ENCODE results near the gene AFF1.

The AFF1 gene

GRCh38 chr4:86917212-86918039 lies 17.4 kb upstream of the AFF1 start:
- Histone ChIP-seq H4K8ac (ENCODE audit: low read depth, low read length) (no peak overlapping the region), H3K4me3 (ENCODE audit: low read length in 2 of 2) (no peak overlapping the region), H2AFZ (ENCODE audit: low read length) (no peak overlapping the region), H3K4ac (ENCODE audit: low read length) (no peak overlapping the region), H3K18ac (ENCODE audit: low read length) (no peak overlapping the region), H4K91ac (ENCODE audit: low read depth, low read length, poor library complexity) (no peak overlapping the region), H3K27ac (replicated peaks; ENCODE audit: low read length) (no peak overlapping the region), H2BK15ac (ENCODE audit: low read length) (no peak overlapping the region), H3K36me3 (replicated peaks in 1 of 2; ENCODE audit: control insufficient read depth in 2 of 2, insufficient read depth in 2 of 2, low read length in 2 of 2) (no peaks in the 10 kb centered on the region), H3K27me3 (ENCODE audit: control insufficient read depth in 3 of 3, insufficient read depth in 3 of 3, low read depth in 1 of 3, low read length in 3 of 3) (no peaks in the 10 kb centered on the region), H2AK5ac (ENCODE audit: low read depth, low read length) (no peak overlapping the region), H3K9ac (ENCODE audit: low read depth, low read length, poor library complexity) (no peak overlapping the region), H3K14ac (ENCODE audit: low read length) (no peak overlapping the region), H3K4me2 (ENCODE audit: insufficient read depth, low read length, poor library complexity, severe bottlenecking) (no peak overlapping the region), H3K4me1 (ENCODE audit: control insufficient read depth in 2 of 2, insufficient read depth in 1 of 2, low read depth in 1 of 2, low read length in 2 of 2) (no peaks in the 10 kb centered on the region), H3K9me3 (replicated peaks in 1 of 2; ENCODE audit: control insufficient read depth in 2 of 2, insufficient read depth in 1 of 2, low read depth in 1 of 2, low read length in 2 of 2) (no peaks in the 10 kb centered on the region), H2BK120ac (ENCODE audit: low read depth, low read length) (no peak overlapping the region), H2BK5ac (ENCODE audit: low read length) (no peak overlapping the region), H2BK12ac (ENCODE audit: low read length) (no peak overlapping the region), H3K79me1 (ENCODE audit: low read depth, low read length) (no peaks in the 10 kb centered on the region), H3K23ac (ENCODE audit: low read depth, low read length, poor library complexity) (no peak overlapping the region)
- no peak for DNase-seq (ENCODE audit: low spot score)
- no CpG with 5 or more reads among the region's 4 CpGs for WGBS, 2 donors (ENCODE audit: extremely low coverage in 2 of 2, insufficient read length in 2 of 2, insufficient replicate concordance in 1 of 2)

GRCh38 chr4:86918539-86919072 lies 16.2 kb upstream of the AFF1 start:
- no peak overlapping the region for H2BK5ac ChIP-seq (ENCODE audit: low read length)
- H3K14ac ChIP-seq (ENCODE audit: low read length): no peak overlapping the region
- no peak overlapping the region for H2AFZ ChIP-seq (ENCODE audit: low read length)
- no peak overlapping the region for H3K4me2 ChIP-seq (ENCODE audit: insufficient read depth, low read length, poor library complexity, severe bottlenecking)
- no peak overlapping the region for H2BK15ac ChIP-seq (ENCODE audit: low read length)
- H3K4me1 ChIP-seq (ENCODE audit: control insufficient read depth in 2 of 2, insufficient read depth in 1 of 2, low read depth in 1 of 2, low read length in 2 of 2): peaks cover 0 to 2% of the 10 kb centered on the region in 2 donors
- no peak overlapping the region for H3K4ac ChIP-seq (ENCODE audit: low read length)
- H3K27ac ChIP-seq (replicated peaks; ENCODE audit: low read length): no peak overlapping the region
- no peaks in the 10 kb centered on the region for H3K79me1 ChIP-seq (ENCODE audit: low read depth, low read length)
- H2AK5ac ChIP-seq (ENCODE audit: low read depth, low read length): no peak overlapping the region
- no peak for DNase-seq (ENCODE audit: low spot score)
- H2BK12ac ChIP-seq (ENCODE audit: low read length): no peak overlapping the region
- no peak overlapping the region for H3K9ac ChIP-seq (ENCODE audit: low read depth, low read length, poor library complexity)
- no peaks in the 10 kb centered on the region for H3K36me3 ChIP-seq (replicated peaks in 1 of 2; ENCODE audit: control insufficient read depth in 2 of 2, insufficient read depth in 2 of 2, low read length in 2 of 2)
- no peak overlapping the region for H3K4me3 ChIP-seq (ENCODE audit: low read length in 2 of 2)
- WGBS, 2 donors (ENCODE audit: extremely low coverage in 2 of 2, insufficient read length in 2 of 2, insufficient replicate concordance in 1 of 2): no CpG with 5 or more reads among the region's 3 CpGs
- no peaks in the 10 kb centered on the region for H3K9me3 ChIP-seq (replicated peaks in 1 of 2; ENCODE audit: control insufficient read depth in 2 of 2, insufficient read depth in 1 of 2, low read depth in 1 of 2, low read length in 2 of 2)
- no peak overlapping the region for H4K8ac ChIP-seq (ENCODE audit: low read depth, low read length)
- no peak overlapping the region for H2BK120ac ChIP-seq (ENCODE audit: low read depth, low read length)
- no peak overlapping the region for H4K91ac ChIP-seq (ENCODE audit: low read depth, low read length, poor library complexity)
- no peaks in the 10 kb centered on the region for H3K27me3 ChIP-seq (ENCODE audit: control insufficient read depth in 3 of 3, insufficient read depth in 3 of 3, low read depth in 1 of 3, low read length in 3 of 3)
- no peak overlapping the region for H3K18ac ChIP-seq (ENCODE audit: low read length)
- H3K23ac ChIP-seq (ENCODE audit: low read depth, low read length, poor library complexity): no peak overlapping the region

- Histone ChIP-seq H3K4me2 (ENCODE audit: insufficient read depth, low read length, poor library complexity, severe bottlenecking) (no peak overlapping the region), H3K79me1 (ENCODE audit: low read depth, low read length) (no peaks in the 10 kb centered on the region), H2AFZ (ENCODE audit: low read length) (no peak overlapping the region), H4K8ac (ENCODE audit: low read depth, low read length) (no peak overlapping the region), H2AK5ac (ENCODE audit: low read depth, low read length) (no peak overlapping the region), H3K27me3 (ENCODE audit: control insufficient read depth in 3 of 3, insufficient read depth in 3 of 3, low read depth in 1 of 3, low read length in 3 of 3) (no peaks in the 10 kb centered on the region), H3K14ac (ENCODE audit: low read length) (no peak overlapping the region), H4K91ac (ENCODE audit: low read depth, low read length, poor library complexity) (no peak overlapping the region), H3K9ac (ENCODE audit: low read depth, low read length, poor library complexity) (no peak overlapping the region), H3K23ac (ENCODE audit: low read depth, low read length, poor library complexity) (no peak overlapping the region), H2BK12ac (ENCODE audit: low read length) (no peak overlapping the region), H3K27ac (replicated peaks; ENCODE audit: low read length) (no peak overlapping the region), H2BK15ac (ENCODE audit: low read length) (no peak overlapping the region), H3K4me1 (ENCODE audit: control insufficient read depth in 2 of 2, insufficient read depth in 1 of 2, low read depth in 1 of 2, low read length in 2 of 2) (peaks cover 0 to 2% of the 10 kb centered on the region in 2 donors), H3K9me3 (replicated peaks in 1 of 2; ENCODE audit: control insufficient read depth in 2 of 2, insufficient read depth in 1 of 2, low read depth in 1 of 2, low read length in 2 of 2) (no peaks in the 10 kb centered on the region), H2BK5ac (ENCODE audit: low read length) (no peak overlapping the region), H2BK120ac (ENCODE audit: low read depth, low read length) (no peak overlapping the region), H3K4me3 (ENCODE audit: low read length in 2 of 2) (no peak overlapping the region), H3K4ac (ENCODE audit: low read length) (no peak overlapping the region), H3K36me3 (replicated peaks in 1 of 2; ENCODE audit: control insufficient read depth in 2 of 2, insufficient read depth in 2 of 2, low read length in 2 of 2) (no peaks in the 10 kb centered on the region), H3K18ac (ENCODE audit: low read length) (no peak overlapping the region)
- WGBS, 2 donors (ENCODE audit: extremely low coverage in 2 of 2, insufficient read length in 2 of 2, insufficient replicate concordance in 1 of 2): no CpG with 5 or more reads among the region's 4 CpGs
- DNase-seq (ENCODE audit: low spot score): no peak
These were observed 15.1 kb upstream of the AFF1 start for GRCh38 chr4:86919561-86920223.

GRCh38 chr4:86921608-86922252 lies 13.1 kb upstream of the AFF1 start:
- Histone ChIP-seq H4K91ac (ENCODE audit: low read depth, low read length, poor library complexity) (no peak overlapping the region), H3K4me2 (ENCODE audit: insufficient read depth, low read length, poor library complexity, severe bottlenecking) (no peak overlapping the region), H3K14ac (ENCODE audit: low read length) (no peak overlapping the region), H3K23ac (ENCODE audit: low read depth, low read length, poor library complexity) (no peak overlapping the region), H2AK5ac (ENCODE audit: low read depth, low read length) (no peak overlapping the region), H4K8ac (ENCODE audit: low read depth, low read length) (no peak overlapping the region), H3K36me3 (replicated peaks in 1 of 2; ENCODE audit: control insufficient read depth in 2 of 2, insufficient read depth in 2 of 2, low read length in 2 of 2) (no peaks in the 10 kb centered on the region), H3K27me3 (ENCODE audit: control insufficient read depth in 3 of 3, insufficient read depth in 3 of 3, low read depth in 1 of 3, low read length in 3 of 3) (no peaks in the 10 kb centered on the region), H2BK15ac (ENCODE audit: low read length) (no peak overlapping the region), H2AFZ (ENCODE audit: low read length) (no peak overlapping the region), H3K9me3 (replicated peaks in 1 of 2; ENCODE audit: control insufficient read depth in 2 of 2, insufficient read depth in 1 of 2, low read depth in 1 of 2, low read length in 2 of 2) (no peaks in the 10 kb centered on the region), H3K79me1 (ENCODE audit: low read depth, low read length) (no peaks in the 10 kb centered on the region), H3K4me3 (ENCODE audit: low read length in 2 of 2) (no peak overlapping the region), H2BK120ac (ENCODE audit: low read depth, low read length) (no peak overlapping the region), H2BK12ac (ENCODE audit: low read length) (no peak overlapping the region), H3K4me1 (ENCODE audit: control insufficient read depth in 2 of 2, insufficient read depth in 1 of 2, low read depth in 1 of 2, low read length in 2 of 2) (peaks cover 0 to 2% of the 10 kb centered on the region in 2 donors), H3K4ac (ENCODE audit: low read length) (no peak overlapping the region), H3K18ac (ENCODE audit: low read length) (no peak overlapping the region), H2BK5ac (ENCODE audit: low read length) (no peak overlapping the region), H3K27ac (replicated peaks; ENCODE audit: low read length) (no peak overlapping the region), H3K9ac (ENCODE audit: low read depth, low read length, poor library complexity) (no peak overlapping the region)
- no peak for DNase-seq (ENCODE audit: low spot score)
- WGBS, 2 donors (ENCODE audit: extremely low coverage in 2 of 2, insufficient read length in 2 of 2, insufficient replicate concordance in 1 of 2): no CpG with 5 or more reads among the region's 1 CpG
